ENCODE measurements around the gene SMIM33.
"Not testable (repeated sequence)": the region's sequence is repeated elsewhere in the genome, so short reads cannot be mapped to it uniquely, and the experiment has no call there.

The SMIM33 gene

GRCh38 chr5:139475865-139476617 is 5.2 kb downstream of the SMIM33 start:
- in situ Hi-C loops (cut with HindIII; ENCODE audit: low pct_ligation_motif_present, low pct_unique_long_range_greater_than_20kb, low sequenced_read_pairs): no loop called here
- DNase-seq: no peak

- DNase-seq; in situ Hi-C loops (cut with HindIII; ENCODE audit: low pct_ligation_motif_present, low pct_unique_long_range_greater_than_20kb, low sequenced_read_pairs): not testable (repeated sequence)
Observed at GRCh38 chr5:139478657-139479423, 8.0 kb downstream of the SMIM33 start.

GRCh38 chr5:139479729-139480128 is 8.9 kb downstream of the SMIM33 start:
- in situ Hi-C loops (cut with HindIII; ENCODE audit: low pct_ligation_motif_present, low pct_unique_long_range_greater_than_20kb, low sequenced_read_pairs); DNase-seq: not testable (repeated sequence)

- no peak for DNase-seq
- in situ Hi-C loops (cut with HindIII; ENCODE audit: low pct_ligation_motif_present, low pct_unique_long_range_greater_than_20kb, low sequenced_read_pairs): no loop called here
Observed at GRCh38 chr5:139481122-139481533, 10.3 kb downstream of the SMIM33 start.

- in situ Hi-C loops (cut with HindIII; ENCODE audit: low pct_ligation_motif_present, low pct_unique_long_range_greater_than_20kb, low sequenced_read_pairs): no loop called here
- no peak for DNase-seq
Observed at GRCh38 chr5:139481580-139482049, 10.8 kb downstream of the SMIM33 start.

- in situ Hi-C loops (cut with HindIII; ENCODE audit: low pct_ligation_motif_present, low pct_unique_long_range_greater_than_20kb, low sequenced_read_pairs): no loop called here
- no peak for DNase-seq
Observed at GRCh38 chr5:139482050-139482889, 11.5 kb downstream of the SMIM33 start, which contains the start of gene STING1. Gene STING1, minus strand, starts transcription at chr5:139482758. Its CDS starts 1,054 bp downstream, at chr5:139481704.

GRCh38 chr5:139482890-139483208 is 12.0 kb downstream of the SMIM33 start:
- DNase-seq; in situ Hi-C loops (cut with HindIII; ENCODE audit: low pct_ligation_motif_present, low pct_unique_long_range_greater_than_20kb, low sequenced_read_pairs): not testable (repeated sequence)

- no peak for DNase-seq
- in situ Hi-C loops (cut with HindIII; ENCODE audit: low pct_ligation_motif_present, low pct_unique_long_range_greater_than_20kb, low sequenced_read_pairs): no loop called here
Observed at GRCh38 chr5:139486201-139486600, 15.4 kb downstream of the SMIM33 start.

- DNase-seq: no peak
- in situ Hi-C loops (cut with HindIII; ENCODE audit: low pct_ligation_motif_present, low pct_unique_long_range_greater_than_20kb, low sequenced_read_pairs): no loop called here
Observed at GRCh38 chr5:139488260-139488659, 17.5 kb downstream of the SMIM33 start.

- peak; percentile 37 for DNase-seq
- in situ Hi-C loops (cut with HindIII; ENCODE audit: low pct_ligation_motif_present, low pct_unique_long_range_greater_than_20kb, low sequenced_read_pairs): no loop called here
Observed at GRCh38 chr5:139492700-139493192, 21.9 kb downstream of the SMIM33 start.

GRCh38 chr5:139494256-139494655 is 23.5 kb downstream of the SMIM33 start:
- DNase-seq: no peak
- in situ Hi-C loops (cut with HindIII; ENCODE audit: low pct_ligation_motif_present, low pct_unique_long_range_greater_than_20kb, low sequenced_read_pairs): no loop called here

GRCh38 chr5:139494832-139495231 is 24.0 kb downstream of the SMIM33 start:
- in situ Hi-C loops (cut with HindIII; ENCODE audit: low pct_ligation_motif_present, low pct_unique_long_range_greater_than_20kb, low sequenced_read_pairs): no loop called here
- DNase-seq: no peak

GRCh38 chr5:139495638-139496435 is 25.0 kb downstream of the SMIM33 start:
- no peak for DNase-seq
- in situ Hi-C loops (cut with HindIII; ENCODE audit: low pct_ligation_motif_present, low pct_unique_long_range_greater_than_20kb, low sequenced_read_pairs): no loop called here

- no peak for DNase-seq
- in situ Hi-C loops (cut with HindIII; ENCODE audit: low pct_ligation_motif_present, low pct_unique_long_range_greater_than_20kb, low sequenced_read_pairs): no loop called here
Observed at GRCh38 chr5:139501381-139501780, 30.6 kb downstream of the SMIM33 start.

GRCh38 chr5:139503036-139503817 is 32.4 kb downstream of the SMIM33 start:
- in situ Hi-C loops (cut with HindIII; ENCODE audit: low pct_ligation_motif_present, low pct_unique_long_range_greater_than_20kb, low sequenced_read_pairs): not testable (repeated sequence)

GRCh38 chr5:139503879-139504278 is 33.1 kb downstream of the SMIM33 start:
- DNase-seq; in situ Hi-C loops (cut with HindIII; ENCODE audit: low pct_ligation_motif_present, low pct_unique_long_range_greater_than_20kb, low sequenced_read_pairs): not testable (repeated sequence)

More at GRCh38 chr5:139503036-139503817, 32.4 kb downstream of the SMIM33 start:
- DNase-seq: not testable (repeated sequence)

GRCh38 chr5:139504722-139505121 is 33.9 kb downstream of the SMIM33 start:
- in situ Hi-C loops (cut with HindIII; ENCODE audit: low pct_ligation_motif_present, low pct_unique_long_range_greater_than_20kb, low sequenced_read_pairs); DNase-seq: not testable (repeated sequence)

Measured in ACHN (cell line).